GM06990 (cell line): Measurements from ENCODE around the gene USHBP1.
A peak's percentile ranks its signal among the peaks of the same experiment; 100 is the strongest.

Source experiments
- DNase-seq: peaks from one replicate; pipeline ENCODE4 v3.0.0-alpha.2; 2011; ENCODE audit not compliant: insufficient read length; ENCODE audit errors: extremely low read depth
- H3K27me3 ChIP-seq: replicated peaks from 2 replicates; pipeline ENCODE4 v1.6.0; 2011; ENCODE audit warnings: low read length; ENCODE audit not compliant: control insufficient read depth, insufficient read depth
- H3K36me3 ChIP-seq: 2 replicates; pipeline ENCODE4 v1.5.1; 2011; ENCODE audit warnings: low read length; ENCODE audit not compliant: control insufficient read depth, insufficient read depth
- H3K4me3 ChIP-seq: replicated peaks from 2 replicates; pipeline ENCODE4 v1.5.1; 2011; ENCODE audit warnings: low read depth, mild to moderate bottlenecking, control low read depth, low read length
- TF ChIP-seq, protein P1 (sequence below): IDR thresholded peaks from 2 replicates; pipeline ENCODE4 v1.5.1; 2011; ENCODE audit warnings: low read length, control low read depth, mild to moderate bottlenecking, inconsistent platforms; ENCODE audit not compliant: insufficient read depth, poor library complexity, severe bottlenecking

USHBP1 gene

DNA sequence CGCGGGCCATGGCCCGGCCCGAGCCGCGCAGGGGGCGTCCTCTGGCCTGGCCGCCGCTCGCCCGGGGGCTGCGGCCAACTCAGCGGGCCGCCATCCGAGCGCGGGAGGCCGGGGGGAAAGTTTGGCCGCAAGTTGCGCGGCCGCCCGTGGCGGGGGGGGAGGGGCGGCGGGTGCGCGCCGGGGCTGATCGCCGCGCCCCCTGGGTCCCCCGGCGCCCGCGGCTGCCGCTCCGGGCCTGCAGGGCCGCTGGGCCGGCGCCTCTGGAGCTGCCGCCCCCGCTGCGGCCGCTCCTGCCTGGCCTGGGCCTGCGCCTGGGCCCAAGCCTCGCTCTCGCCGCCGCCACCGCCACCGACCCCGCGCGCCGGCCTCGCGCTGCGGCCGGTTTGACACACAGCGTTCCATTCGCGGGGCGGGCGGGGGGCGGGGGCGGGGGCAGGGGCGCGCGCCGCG is 19.0 kb downstream of the USHBP1 start, which contains the start of gene NR2F6:
Gene NR2F6 (minus strand): TSS at position 385 of the 450 bp plus-strand sequence. CDS start 699 bp downstream, outside the sequence.
- H3K36me3 ChIP-seq, result no peaks in the 10 kb centered on the region
- peak within 1 kb of the TSS; percentile 73 for H3K4me3 ChIP-seq
- no peak for DNase-seq
- no peaks in the 10 kb centered on the region for H3K27me3 ChIP-seq
- TF ChIP-seq, protein P1, sequence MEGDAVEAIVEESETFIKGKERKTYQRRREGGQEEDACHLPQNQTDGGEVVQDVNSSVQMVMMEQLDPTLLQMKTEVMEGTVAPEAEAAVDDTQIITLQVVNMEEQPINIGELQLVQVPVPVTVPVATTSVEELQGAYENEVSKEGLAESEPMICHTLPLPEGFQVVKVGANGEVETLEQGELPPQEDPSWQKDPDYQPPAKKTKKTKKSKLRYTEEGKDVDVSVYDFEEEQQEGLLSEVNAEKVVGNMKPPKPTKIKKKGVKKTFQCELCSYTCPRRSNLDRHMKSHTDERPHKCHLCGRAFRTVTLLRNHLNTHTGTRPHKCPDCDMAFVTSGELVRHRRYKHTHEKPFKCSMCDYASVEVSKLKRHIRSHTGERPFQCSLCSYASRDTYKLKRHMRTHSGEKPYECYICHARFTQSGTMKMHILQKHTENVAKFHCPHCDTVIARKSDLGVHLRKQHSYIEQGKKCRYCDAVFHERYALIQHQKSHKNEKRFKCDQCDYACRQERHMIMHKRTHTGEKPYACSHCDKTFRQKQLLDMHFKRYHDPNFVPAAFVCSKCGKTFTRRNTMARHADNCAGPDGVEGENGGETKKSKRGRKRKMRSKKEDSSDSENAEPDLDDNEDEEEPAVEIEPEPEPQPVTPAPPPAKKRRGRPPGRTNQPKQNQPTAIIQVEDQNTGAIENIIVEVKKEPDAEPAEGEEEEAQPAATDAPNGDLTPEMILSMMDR, result no peak

DNA sequence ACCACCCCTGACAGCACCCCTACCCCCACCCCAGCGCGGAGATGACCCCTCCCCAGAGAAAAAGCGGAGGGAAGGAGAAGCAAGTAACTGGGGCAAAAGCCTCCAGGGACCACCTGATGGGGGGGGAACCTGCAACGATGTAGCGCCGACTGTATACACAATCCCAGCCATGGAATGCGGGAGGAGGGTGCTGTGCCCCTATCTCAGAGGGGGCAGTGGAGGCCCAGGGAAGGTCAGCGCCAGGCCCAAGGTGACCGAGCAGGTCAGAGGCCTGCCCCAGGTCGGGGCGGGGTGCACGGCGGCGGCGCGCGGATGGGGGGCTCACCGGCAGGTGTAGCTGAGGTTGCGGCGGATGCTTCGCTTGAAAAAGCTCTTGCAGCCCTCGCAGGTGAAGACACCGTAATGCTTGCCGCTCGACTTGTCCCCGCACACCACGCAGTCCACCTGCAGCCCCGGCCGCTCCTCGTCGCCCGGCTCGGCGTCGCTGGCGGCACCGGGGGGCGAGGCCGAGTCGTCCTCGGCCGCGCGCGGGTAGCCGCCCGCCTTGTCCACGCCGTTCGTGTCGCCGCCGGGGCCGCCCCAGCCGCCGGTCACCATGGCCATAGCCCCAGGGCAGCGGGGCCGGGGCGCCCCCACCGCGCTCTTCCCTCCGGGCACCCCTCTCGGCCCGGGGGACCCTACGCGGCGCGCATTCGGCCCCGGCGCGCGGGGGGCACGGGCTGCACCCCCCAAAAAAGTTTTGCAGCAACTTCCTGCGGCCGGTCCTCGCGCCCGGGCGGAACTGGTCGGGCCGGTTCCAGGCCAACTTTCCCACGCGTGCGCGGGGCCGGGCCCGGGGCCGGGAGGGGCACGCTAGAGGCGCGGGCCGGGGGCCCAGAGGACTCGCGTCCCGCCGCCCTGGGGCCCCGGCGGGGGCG is 19.7 kb downstream of the USHBP1 start:
- Histone ChIP-seq H3K36me3 (no peaks in the 10 kb centered on the region), H3K4me3 (peak overlapping the region; percentile 73), H3K27me3 (no peaks in the 10 kb centered on the region)
- TF ChIP-seq, protein P1, result no peak
- DNase-seq, result no peak

DNA sequence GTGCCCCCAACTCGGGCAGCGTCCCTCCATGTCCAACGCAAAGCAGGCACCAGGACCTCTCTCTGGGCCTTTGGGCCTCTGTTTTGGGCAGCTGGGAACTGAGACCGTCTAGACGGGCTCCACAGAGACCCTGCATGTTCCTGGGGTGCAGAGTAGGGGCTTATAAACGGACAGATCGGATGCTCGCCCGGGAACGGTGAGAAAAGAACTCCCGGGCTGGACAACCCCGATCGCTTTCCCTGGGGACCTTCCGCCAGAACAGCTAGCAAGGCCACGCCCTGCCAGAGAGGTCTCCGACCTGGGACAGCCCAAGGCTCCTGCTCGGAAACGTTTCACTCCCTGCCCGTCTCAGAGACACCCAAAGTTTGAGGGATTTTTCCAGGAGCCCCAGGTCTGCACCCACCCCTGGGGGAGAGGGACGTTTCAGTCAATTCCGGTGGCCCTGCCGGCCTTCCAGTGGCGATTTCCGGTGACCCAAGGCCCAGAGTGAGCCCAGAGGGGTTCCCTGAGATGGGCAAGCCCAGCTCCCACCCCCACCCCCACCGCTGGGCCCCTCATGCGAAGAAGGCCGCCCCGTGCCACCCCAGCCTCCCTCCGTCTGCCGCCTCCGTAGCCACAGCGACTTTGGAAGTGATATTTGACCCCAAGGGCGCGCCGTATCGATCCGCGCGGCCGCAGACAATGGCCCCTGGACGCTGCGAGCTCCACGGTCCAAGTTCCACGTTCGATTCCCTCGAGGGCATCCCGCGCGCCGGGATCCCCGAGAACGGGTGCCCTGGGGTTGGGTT is 20.5 kb downstream of the USHBP1 start:
- no peak for DNase-seq
- no peaks in the 10 kb centered on the region for H3K36me3 ChIP-seq
- no peaks in the 10 kb centered on the region for H3K27me3 ChIP-seq
- H3K4me3 ChIP-seq, result peak overlapping the region; percentile 73
- TF ChIP-seq, protein P1, result no peak

DNA sequence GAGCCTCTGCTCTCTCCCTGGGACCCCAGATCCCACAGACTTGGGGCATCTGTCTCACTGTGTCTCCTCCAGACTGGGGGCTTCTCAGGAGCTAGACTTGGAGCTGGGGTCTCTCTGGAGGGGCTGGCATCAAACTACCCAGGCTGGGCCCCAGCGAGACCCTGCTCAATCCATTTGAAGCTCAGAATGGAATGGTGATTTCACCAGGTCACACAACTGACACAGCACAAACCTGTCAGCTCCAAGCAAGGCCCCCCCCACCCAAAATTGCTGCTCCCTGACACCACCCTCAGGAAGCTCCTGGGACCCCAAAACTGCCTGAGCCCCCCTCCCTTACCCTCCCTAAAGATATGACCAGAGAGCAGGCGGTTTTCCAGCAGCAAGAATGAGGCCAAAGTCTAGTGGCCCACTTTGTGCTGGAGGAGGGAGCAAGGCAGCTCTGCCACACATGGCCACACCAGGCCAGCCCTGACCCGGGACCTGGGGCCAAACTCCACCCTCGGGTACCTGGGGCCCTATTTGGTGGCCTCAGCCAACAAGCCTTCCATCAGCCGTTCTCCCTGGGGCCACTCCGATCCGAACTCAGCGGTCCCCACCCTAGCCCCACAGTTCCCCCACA is 21.2 kb downstream of the USHBP1 start:
- TF ChIP-seq, protein P1, result no peak
- peak overlapping the region; percentile 73 for H3K4me3 ChIP-seq
- DNase-seq, result no peak
- H3K36me3 ChIP-seq, result no peaks in the 10 kb centered on the region
- no peaks in the 10 kb centered on the region for H3K27me3 ChIP-seq

DNA sequence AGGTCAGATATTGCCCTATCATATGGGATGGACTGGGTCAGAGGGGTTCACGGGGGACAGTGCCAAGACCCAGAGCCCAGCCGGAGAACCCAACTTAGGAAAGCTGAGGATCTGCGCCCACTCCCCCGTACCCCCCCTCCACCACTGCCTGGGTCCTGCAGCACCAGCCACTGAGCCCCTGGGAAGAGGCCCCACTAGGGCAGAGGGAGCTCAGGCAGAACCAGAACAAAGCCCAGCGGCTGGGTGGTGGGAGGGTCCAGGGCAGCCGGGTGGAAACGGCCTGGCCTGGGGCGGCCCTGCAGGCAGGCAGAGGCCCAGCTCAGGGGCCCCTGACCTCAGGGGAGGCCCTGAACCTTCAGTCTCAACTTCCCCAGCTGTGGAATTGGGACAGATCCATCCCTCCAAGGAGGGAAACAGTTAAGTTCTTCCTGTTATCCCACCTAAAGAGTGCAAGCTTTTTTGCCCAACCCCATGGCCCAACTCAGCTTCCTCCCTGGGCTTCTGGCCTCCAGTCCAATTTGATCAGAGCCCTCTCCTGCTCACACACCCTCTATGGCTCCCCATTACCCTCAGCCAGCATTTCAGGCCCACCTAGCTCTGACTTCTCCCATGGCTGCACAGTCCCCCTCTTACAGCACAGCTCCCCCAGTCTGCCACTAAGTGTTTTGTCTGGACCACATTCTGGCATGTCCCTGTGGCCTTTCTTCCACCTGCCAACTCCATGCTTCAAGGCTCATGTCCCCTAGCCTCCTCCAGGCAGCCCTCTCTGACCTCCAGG is 21.9 kb downstream of the USHBP1 start:
- TF ChIP-seq, protein P1, result no peak
- DNase-seq, result no peak
- Histone ChIP-seq H3K27me3 (no peaks in the 10 kb centered on the region), H3K36me3 (no peaks in the 10 kb centered on the region), H3K4me3 (no peak overlapping the region)
